GM12864 (cell line): ENCODE results near the gene WNT3A.
A peak's percentile ranks its signal among the peaks of the same experiment; 100 is the strongest.

Experiments used
- DNase-seq: peaks from one replicate; pipeline ENCODE4 v3.0.0-alpha.2; 2011; ENCODE audit warnings: low read depth
- H3K4me3 ChIP-seq: 2 replicates; pipeline ENCODE4 v1.5.1; 2011; ENCODE audit warnings: mild to moderate bottlenecking, low read depth, low read length, control low read depth
- TF ChIP-seq, protein P1 (sequence below): IDR thresholded peaks from 2 replicates; pipeline ENCODE4 v1.5.1; 2011; ENCODE audit warnings: low read depth, mild to moderate bottlenecking, moderate library complexity, low read length, control low read depth, inconsistent platforms; ENCODE audit errors: missing control alignments

WNT3A gene

DNA sequence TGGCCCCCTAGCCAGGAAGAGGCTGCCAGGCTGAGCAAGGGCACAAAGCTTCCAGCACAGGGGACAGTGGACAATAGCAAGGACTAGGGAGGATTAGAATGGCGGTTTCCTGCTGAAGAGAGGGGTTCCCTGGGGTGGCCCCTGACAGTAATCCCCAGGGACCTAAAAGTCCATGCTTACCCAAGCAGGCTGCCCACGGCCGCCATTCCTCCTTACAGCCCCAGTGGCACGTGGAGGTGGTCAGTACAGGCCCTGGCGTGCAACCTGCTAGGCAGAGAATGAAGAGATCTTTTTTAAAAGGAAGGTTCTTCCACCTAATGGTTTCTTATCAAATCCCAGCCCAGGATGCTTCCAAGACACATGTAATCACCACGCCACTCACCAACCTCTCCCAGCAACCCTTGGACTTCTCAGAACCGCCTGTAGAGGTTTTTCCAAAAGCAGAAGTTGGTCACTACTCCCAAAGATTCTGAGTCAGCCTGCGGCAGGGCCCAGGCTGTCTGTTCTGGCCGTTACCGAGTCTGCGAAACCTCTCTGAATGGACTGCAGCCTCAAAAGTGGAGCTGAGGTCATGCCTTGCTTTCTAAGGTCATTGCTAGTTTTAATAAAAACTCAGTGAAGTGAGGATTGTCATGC, 101.4 kb downstream of the WNT3A start:
- peak overlapping the region; percentile 90 for H3K4me3 ChIP-seq
- TF ChIP-seq, protein P1, sequence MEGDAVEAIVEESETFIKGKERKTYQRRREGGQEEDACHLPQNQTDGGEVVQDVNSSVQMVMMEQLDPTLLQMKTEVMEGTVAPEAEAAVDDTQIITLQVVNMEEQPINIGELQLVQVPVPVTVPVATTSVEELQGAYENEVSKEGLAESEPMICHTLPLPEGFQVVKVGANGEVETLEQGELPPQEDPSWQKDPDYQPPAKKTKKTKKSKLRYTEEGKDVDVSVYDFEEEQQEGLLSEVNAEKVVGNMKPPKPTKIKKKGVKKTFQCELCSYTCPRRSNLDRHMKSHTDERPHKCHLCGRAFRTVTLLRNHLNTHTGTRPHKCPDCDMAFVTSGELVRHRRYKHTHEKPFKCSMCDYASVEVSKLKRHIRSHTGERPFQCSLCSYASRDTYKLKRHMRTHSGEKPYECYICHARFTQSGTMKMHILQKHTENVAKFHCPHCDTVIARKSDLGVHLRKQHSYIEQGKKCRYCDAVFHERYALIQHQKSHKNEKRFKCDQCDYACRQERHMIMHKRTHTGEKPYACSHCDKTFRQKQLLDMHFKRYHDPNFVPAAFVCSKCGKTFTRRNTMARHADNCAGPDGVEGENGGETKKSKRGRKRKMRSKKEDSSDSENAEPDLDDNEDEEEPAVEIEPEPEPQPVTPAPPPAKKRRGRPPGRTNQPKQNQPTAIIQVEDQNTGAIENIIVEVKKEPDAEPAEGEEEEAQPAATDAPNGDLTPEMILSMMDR: no peak
- no peak for DNase-seq

DNA sequence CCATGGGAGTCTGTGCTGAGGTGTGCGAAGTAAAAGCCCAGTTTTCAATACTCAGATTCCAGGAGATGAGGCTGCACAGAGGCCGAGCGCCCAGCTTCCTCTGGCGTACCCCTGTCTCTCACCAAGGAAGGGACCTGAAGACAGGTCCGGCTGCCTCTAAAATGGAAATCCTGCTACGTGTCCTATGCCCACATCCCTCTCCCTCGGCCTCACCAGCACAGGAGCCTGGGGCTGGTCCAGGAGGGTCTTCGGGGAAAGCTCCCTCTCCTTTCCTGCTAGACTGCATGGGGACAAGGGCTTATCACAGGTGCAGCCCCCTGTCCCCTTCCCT, 101.9 kb downstream of the WNT3A start:
- peak overlapping the region; percentile 90 for H3K4me3 ChIP-seq
- DNase-seq: no peak
- TF ChIP-seq, protein P1: no peak

DNA sequence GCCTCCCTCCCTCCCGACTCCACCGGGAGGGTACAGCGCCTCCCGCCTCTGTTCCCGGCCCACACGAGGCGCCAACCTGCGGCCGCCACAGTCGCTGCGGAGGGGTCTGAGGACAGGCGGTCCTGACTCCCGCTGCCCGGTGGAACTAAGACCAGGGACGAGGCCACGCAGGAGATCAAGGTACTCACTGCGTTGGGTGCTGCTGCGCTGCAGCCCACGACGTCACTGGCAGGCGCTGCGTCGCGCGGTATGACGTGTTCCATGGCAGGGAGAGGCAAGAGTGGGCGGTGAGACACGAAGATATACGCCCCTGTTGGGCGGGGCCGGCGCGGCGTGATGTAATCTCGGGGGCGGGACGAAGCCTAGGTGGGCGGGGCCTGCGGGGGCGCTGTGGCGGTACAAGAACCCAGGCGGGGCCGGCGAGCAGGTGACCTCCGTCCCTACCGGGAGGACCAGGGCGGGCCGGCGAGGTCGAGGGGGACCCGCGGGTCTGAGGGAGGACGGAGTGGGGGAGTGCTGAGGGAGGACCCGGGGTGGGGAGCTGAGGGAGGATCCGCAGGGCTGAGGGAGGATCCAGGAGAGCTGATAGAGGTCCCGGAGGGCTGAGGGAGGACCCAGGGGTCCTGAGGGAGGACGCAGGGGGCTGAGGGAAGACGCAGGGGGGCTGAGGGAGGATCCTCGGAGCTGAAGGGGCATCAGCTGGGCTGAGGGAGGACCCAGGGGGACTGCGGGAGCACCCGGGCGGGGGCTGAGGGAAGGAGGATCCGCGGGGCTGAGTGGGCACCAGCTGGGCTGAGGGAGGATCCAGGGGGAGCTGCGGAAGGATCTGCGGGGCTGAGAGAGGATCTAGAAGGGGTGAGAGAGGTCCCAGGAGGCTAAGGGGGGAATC, 102.5 kb downstream of the WNT3A start, which contains the start of gene MRPL55:
Gene MRPL55, minus strand, starts transcription at position 227 of the 889 bp plus-strand sequence. CDS start 1,039 bp downstream, outside the sequence.
- TF ChIP-seq, protein P1: peak; percentile 8
- DNase-seq: peak; percentile 87
- H3K4me3 ChIP-seq: peak within 1 kb of the TSS; percentile 90

DNA sequence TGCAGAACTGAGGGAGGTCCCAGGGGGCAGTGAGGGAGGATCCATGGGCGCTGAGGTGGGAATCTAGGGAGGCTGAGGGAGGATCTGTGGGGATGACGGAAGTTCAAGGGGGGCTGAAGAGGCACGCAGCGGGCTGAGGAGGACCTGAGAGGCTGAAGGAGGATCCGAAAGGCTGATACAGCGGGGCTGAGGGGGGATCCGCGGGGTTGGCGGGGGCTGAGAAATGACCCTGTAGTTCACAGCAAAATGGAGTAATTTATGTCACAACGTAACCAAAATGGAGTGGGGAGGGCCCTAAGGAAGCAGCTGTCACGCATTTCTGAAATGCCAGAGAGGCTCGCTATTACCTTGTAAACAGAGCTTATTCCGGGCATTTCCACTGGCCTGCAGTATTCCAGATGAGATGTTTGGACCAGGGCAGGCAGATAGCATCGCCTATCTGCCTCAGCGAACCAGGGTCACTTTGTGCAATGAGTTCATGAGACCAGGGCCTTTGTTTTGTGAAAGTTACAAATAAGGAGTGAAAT, 103.2 kb downstream of the WNT3A start:
- DNase-seq: no peak
- TF ChIP-seq, protein P1: no peak
- peak overlapping the region; percentile 90 for H3K4me3 ChIP-seq

DNA sequence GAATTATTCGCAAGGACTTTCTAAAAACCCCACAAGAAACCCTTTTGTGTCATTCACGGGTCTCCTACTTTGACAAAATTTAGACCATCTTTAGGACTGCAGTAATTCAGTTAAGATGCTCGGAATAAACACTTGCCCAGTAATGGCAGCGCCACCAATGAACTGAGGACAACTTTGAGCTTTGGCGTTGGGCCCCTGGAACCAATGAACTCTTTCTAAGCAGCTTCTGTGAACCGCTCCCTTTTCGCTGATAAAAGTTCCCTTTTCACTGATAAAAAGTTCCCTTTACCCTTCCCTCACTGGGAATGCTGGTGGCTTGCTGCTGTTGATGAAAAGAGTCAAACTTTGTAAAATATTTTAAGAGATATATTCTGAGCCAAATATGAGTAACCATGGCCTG, 103.8 kb downstream of the WNT3A start:
- no peak overlapping the region for H3K4me3 ChIP-seq
- TF ChIP-seq, protein P1: no peak
- DNase-seq: no peak
